NCI-H2227 treated with DMSO at 0.1 percent for 48 hours (cell line): ENCODE data around the gene RASA3.
"Not testable (repeated sequence)": the region's sequence is repeated elsewhere in the genome, so short reads cannot be mapped to it uniquely, and the experiment has no call there.

Source experiments
- DNase-seq: peaks from one replicate; lab custom pipeline; 2025; lab: John Stamatoyannopoulos, UW

Gene RASA3

GRCh38 chr13:114114006-114114640 is 18.3 kb downstream of the RASA3 start:
- no peak for DNase-seq

- not testable (repeated sequence) for DNase-seq
Measured at GRCh38 chr13:114113395-114113794, 19.0 kb downstream of the RASA3 start.

- DNase-seq = no peak
Measured at GRCh38 chr13:114112826-114113322, 19.5 kb downstream of the RASA3 start.

- no peak for DNase-seq
Measured at GRCh38 chr13:114112231-114112825, 20.1 kb downstream of the RASA3 start.

GRCh38 chr13:114111577-114111976 is 20.8 kb downstream of the RASA3 start:
- DNase-seq = no peak

GRCh38 chr13:114110830-114111189 is 21.6 kb downstream of the RASA3 start:
- DNase-seq = not testable (repeated sequence)

- no peak for DNase-seq
Measured at GRCh38 chr13:114110091-114110829, 22.2 kb downstream of the RASA3 start.

GRCh38 chr13:114109641-114110041 is 22.8 kb downstream of the RASA3 start:
- no peak for DNase-seq

GRCh38 chr13:114108894-114109293 is 23.5 kb downstream of the RASA3 start:
- no peak for DNase-seq

GRCh38 chr13:114108141-114108761 is 24.2 kb downstream of the RASA3 start:
- DNase-seq = no peak

GRCh38 chr13:114107686-114108081 is 24.7 kb downstream of the RASA3 start:
- DNase-seq = no peak

GRCh38 chr13:114106991-114107685 is 25.3 kb downstream of the RASA3 start:
- DNase-seq = no peak

GRCh38 chr13:114106526-114106925 is 25.9 kb downstream of the RASA3 start:
- no peak for DNase-seq

GRCh38 chr13:114105521-114106225 is 26.8 kb downstream of the RASA3 start:
- DNase-seq = no peak

GRCh38 chr13:114104655-114105520 is 27.5 kb downstream of the RASA3 start:
- DNase-seq = no peak

GRCh38 chr13:114103801-114104654 is 28.4 kb downstream of the RASA3 start:
- no peak for DNase-seq

GRCh38 chr13:114103289-114103621 is 29.2 kb downstream of the RASA3 start:
- DNase-seq = not testable (repeated sequence)

- DNase-seq = no peak
Measured at GRCh38 chr13:114102521-114103288, 29.7 kb downstream of the RASA3 start.

- no peak for DNase-seq
Measured at GRCh38 chr13:114102131-114102520, 30.3 kb downstream of the RASA3 start.
